ENCODE data around the gene KRTAP10-11.
"Not testable (repeated sequence)": the region's sequence is repeated elsewhere in the genome, so short reads cannot be mapped to it uniquely, and the experiment has no call there.

The KRTAP10-11 gene

DNA sequence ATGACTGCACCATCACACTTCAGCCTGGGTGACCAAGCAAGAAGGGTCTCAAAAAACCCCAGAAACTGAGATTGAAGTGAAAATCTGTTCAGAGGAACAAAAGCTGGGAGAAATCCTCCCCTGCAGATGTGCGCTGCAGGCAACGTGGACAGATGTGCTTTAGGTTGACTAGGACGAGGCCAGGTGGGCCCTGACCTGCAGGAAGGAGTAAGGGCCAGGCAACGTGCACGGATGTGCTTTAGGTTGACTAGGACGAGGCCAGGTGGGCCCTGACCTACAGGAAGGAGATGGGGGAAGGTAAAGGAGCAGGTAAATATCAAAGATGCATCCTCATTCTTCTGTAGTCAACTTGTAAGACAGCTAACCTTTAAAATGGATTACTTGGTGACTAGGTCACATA lies 38.3 kb downstream of the KRTAP10-11 start:
- no peaks in the 10 kb centered on the region for H3K9me3 ChIP-seq
- no peak overlapping the region for H3K27ac ChIP-seq
- H3K4me3 ChIP-seq (ENCODE audit: low read depth in 1 of 2, low read length in 1 of 2): no peak overlapping the region
- peaks cover 21% of the 10 kb centered on the region for H3K27me3 ChIP-seq
- TF ChIP-seq, protein P1, sequence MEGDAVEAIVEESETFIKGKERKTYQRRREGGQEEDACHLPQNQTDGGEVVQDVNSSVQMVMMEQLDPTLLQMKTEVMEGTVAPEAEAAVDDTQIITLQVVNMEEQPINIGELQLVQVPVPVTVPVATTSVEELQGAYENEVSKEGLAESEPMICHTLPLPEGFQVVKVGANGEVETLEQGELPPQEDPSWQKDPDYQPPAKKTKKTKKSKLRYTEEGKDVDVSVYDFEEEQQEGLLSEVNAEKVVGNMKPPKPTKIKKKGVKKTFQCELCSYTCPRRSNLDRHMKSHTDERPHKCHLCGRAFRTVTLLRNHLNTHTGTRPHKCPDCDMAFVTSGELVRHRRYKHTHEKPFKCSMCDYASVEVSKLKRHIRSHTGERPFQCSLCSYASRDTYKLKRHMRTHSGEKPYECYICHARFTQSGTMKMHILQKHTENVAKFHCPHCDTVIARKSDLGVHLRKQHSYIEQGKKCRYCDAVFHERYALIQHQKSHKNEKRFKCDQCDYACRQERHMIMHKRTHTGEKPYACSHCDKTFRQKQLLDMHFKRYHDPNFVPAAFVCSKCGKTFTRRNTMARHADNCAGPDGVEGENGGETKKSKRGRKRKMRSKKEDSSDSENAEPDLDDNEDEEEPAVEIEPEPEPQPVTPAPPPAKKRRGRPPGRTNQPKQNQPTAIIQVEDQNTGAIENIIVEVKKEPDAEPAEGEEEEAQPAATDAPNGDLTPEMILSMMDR (IDR thresholded peaks at IDR 0.05): no peak
- no peaks in the 10 kb centered on the region for H3K36me3 ChIP-seq
- H3K4me1 ChIP-seq (ENCODE audit: control insufficient read depth in 1 of 2, insufficient read depth in 1 of 2, low read depth in 1 of 2, low read length in 1 of 2): no peaks in the 10 kb centered on the region

DNA sequence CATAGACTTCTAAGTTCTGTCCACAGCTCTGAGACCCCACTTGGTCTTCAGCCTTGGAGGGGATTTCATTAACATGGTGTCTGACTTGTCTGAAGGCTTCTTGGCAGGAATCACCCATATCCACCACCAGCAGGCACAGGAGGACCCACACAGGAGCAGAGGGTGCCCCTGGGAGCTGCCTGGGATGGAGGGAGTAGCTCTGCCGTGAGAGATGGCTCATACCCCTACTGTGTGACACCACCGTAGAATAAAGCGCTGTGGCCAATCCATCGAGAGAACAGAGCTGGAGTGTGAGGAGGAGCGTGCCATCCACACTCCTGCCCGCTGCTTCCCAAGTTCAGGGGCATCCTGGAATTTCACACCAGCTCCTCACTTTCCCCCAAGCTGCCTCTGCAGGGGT lies 38.8 kb downstream of the KRTAP10-11 start:
- peaks cover 25% of the 10 kb centered on the region for H3K27me3 ChIP-seq
- not testable (repeated sequence) for H3K9me3 ChIP-seq, H3K27ac ChIP-seq

DNA sequence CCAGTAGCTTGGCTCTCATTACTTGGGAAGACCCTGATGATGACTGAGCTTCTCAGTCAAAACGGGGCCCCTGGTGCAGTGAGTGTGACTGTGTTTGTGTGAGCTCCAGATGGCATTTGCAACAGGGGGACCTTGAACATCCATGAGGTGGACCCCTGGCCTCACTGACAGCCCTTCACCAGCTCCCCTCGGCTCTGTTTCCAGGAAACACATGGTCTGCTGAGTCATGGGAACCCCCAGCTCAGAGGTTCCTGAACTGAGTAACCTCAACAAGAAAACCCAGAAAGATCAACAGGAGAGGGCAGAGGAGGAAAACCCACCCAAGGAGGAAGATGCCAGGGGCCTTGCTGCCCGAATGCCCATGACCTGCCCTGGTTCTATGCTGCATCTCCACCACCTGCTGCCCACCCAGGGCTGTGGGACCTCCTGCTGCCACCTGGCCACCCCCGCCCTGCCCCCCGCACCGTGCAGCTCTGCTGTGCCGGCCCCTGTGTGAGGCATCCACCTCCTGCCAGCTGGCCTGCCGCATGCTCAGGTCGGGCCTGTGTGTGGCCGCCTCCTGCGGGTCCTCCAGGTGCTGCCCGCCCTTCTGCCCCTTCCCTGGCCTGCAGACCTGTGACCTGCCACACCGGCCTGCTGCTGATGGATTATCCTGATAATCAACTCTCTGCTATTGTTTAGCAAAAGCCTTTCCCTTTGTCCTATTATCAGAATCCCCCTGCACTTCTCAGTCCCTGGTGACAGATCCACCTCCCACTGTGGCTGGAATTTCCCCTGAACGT lies 40.0 kb downstream of the KRTAP10-11 start:
- H3K27me3 ChIP-seq: peaks cover 36% of the 10 kb centered on the region
- H3K27ac ChIP-seq: no peak overlapping the region
- H3K9me3 ChIP-seq: no peaks in the 10 kb centered on the region
- TF ChIP-seq, protein P1 (IDR thresholded peaks at IDR 0.05): no peak
- no peaks in the 10 kb centered on the region for H3K4me1 ChIP-seq (ENCODE audit: control insufficient read depth in 1 of 2, insufficient read depth in 1 of 2, low read depth in 1 of 2, low read length in 1 of 2)
- no peak overlapping the region for H3K4me3 ChIP-seq (ENCODE audit: low read depth in 1 of 2, low read length in 1 of 2)
- H3K36me3 ChIP-seq: no peaks in the 10 kb centered on the region

More for the DNA sequence above, 38.8 kb downstream of the KRTAP10-11 start:
- not testable (repeated sequence) for H3K4me1 ChIP-seq (ENCODE audit: control insufficient read depth in 1 of 2, insufficient read depth in 1 of 2, low read depth in 1 of 2, low read length in 1 of 2); H3K4me3 ChIP-seq (ENCODE audit: low read depth in 1 of 2, low read length in 1 of 2); H3K36me3 ChIP-seq

DNA sequence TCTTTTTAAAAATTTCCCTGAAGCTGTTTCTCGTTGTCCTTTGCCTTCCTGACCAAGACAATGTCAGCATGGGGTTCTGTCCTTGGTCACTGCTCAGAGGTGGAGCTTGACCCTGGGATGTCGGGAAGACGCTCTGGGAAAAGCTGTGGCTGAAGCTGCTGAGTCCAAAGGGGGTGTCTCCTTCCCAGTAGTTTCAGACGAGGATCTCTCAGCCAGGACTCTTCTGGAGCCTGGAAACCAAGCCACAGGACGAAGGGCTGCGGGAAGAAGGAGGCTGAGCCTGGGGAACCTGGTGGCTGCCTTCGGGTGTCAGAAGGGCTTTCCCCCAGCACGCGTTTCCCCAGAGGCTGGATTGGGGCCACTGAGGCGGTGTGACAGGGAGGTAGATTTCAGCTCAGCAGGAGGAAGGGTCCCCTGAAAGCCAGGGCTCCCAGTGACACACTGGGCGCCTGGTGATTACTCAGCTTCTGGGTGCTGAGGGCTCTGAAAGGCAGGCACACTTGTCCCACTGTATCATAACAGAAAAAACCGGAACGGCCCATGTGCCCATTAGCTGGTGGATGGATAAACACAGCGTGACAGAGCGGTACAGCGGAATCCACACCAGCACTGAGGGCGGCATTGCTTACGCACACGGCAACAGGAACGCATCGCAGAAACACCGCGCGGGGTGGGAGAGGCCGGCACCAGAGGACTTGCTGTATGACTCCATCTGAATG lies 40.8 kb downstream of the KRTAP10-11 start:
- no peaks in the 10 kb centered on the region for H3K9me3 ChIP-seq
- H3K36me3 ChIP-seq: no peaks in the 10 kb centered on the region
- H3K4me3 ChIP-seq (ENCODE audit: low read depth in 1 of 2, low read length in 1 of 2): no peak overlapping the region
- TF ChIP-seq, protein P1 (IDR thresholded peaks at IDR 0.05): no peak
- no peak overlapping the region for H3K27ac ChIP-seq
- no peaks in the 10 kb centered on the region for H3K4me1 ChIP-seq (ENCODE audit: control insufficient read depth in 1 of 2, insufficient read depth in 1 of 2, low read depth in 1 of 2, low read length in 1 of 2)
- peaks cover 38% of the 10 kb centered on the region for H3K27me3 ChIP-seq

DNA sequence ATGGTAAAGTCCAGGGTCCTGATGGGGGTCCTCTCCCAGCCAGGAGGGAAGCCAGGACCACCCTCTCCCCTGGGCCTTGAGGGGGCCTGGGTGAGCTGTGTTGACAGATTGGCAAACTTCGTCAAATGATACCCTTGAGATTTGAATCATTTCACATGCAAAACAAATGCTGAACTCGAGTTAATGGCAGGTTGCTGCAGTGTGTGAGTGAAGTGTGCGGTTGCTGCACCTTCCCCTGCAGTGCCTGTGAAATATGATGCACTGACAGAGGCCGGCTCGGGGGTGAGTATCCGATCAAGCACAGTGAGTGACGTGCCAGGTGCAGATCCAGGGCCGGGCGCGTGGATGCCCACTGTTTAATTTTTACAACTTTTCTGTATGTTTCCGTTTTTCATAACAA lies 41.5 kb downstream of the KRTAP10-11 start:
- peaks cover 34% of the 10 kb centered on the region for H3K27me3 ChIP-seq
- TF ChIP-seq, protein P1 (IDR thresholded peaks at IDR 0.05): no peak
- H3K4me1 ChIP-seq (ENCODE audit: control insufficient read depth in 1 of 2, insufficient read depth in 1 of 2, low read depth in 1 of 2, low read length in 1 of 2): no peaks in the 10 kb centered on the region
- no peak overlapping the region for H3K4me3 ChIP-seq (ENCODE audit: low read depth in 1 of 2, low read length in 1 of 2)
- no peaks in the 10 kb centered on the region for H3K36me3 ChIP-seq
- no peaks in the 10 kb centered on the region for H3K9me3 ChIP-seq
- H3K27ac ChIP-seq: no peak overlapping the region

DNA sequence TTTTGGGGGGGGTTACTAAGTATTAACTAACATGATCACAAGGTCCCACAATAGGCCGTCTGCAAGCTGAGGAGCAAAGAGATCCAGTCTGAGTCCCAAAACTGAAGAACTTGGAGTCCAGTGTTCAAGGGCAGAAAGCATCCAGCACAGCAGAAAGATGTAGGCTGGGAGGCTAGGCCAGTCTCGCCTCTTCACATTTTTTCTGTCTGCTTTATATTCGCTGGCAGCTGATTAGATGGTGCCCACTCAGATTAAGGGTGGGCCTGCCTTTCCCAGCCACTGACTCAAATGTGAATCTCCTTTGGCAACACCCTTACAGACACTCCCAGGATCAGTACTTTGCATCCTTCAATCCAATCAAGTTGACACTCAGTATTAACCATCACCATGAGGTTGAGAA lies 43.5 kb downstream of the KRTAP10-11 start:
- not testable (repeated sequence) for H3K4me1 ChIP-seq (ENCODE audit: control insufficient read depth in 1 of 2, insufficient read depth in 1 of 2, low read depth in 1 of 2, low read length in 1 of 2); H3K36me3 ChIP-seq; H3K4me3 ChIP-seq (ENCODE audit: low read depth in 1 of 2, low read length in 1 of 2); H3K9me3 ChIP-seq; H3K27ac ChIP-seq
- peaks cover 38% of the 10 kb centered on the region for H3K27me3 ChIP-seq
